ENCODE results near the gene KIF14.

- TF ChIP-seq CTCF (conservative IDR thresholded peaks at IDR 0.05; ENCODE audit: low read depth, low read length) (no peak), EZH2 (IDR thresholded peaks at IDR 0.05; ENCODE audit: borderline replicate concordance, low read depth, low read length, poor library complexity, severe bottlenecking) (no peak)
Measured at GRCh38 chr1:200547386-200547785, 73.2 kb downstream of the KIF14 start.
